ENCODE data around the gene LRFN2. TPM values are rescaled to one million over a fixed set of nuclear protein-coding genes. Genes with fewer than 3 reads are reported as not detected.

The LRFN2 gene
- total RNA-seq, 3 donors from 2014 or later = 0.14 to 0.29 (median 0.16) TPM

DNA sequence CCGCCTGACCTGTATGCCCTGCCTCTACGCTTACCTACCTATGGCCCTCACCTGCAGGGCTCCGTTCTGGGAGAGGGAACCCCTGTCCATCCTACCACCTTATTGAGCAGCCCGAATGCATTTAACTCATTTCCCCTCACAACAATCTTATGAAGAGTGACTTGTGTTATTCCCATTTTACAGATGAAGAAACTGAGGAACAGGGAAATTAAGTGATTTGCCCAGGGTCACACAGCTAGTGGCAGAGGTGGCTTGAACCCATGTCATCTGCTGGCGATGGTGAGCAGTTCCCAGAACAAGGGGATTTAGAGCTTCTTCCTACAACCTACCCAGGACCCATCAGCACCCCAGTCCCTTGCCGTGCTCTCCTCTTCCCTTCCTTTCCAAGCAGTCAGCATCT lies 42.3 kb upstream of the LRFN2 start:
- DNase-seq (no peak), ATAC-seq (no peak)
- Histone ChIP-seq H3K36me3 (ENCODE audit: low read depth) (no peaks in the 10 kb centered on the region), H3K4me1 (ENCODE audit: low read depth) (no peaks in the 10 kb centered on the region), H3K4me3 (no peak overlapping the region), H3K9me3 (no peaks in the 10 kb centered on the region)
- no peak for TF ChIP-seq CTCF (IDR thresholded peaks at IDR 0.05)
- intact Hi-C loops (cut with DNase I, micrococcal nuclease) = no loop called here

DNA sequence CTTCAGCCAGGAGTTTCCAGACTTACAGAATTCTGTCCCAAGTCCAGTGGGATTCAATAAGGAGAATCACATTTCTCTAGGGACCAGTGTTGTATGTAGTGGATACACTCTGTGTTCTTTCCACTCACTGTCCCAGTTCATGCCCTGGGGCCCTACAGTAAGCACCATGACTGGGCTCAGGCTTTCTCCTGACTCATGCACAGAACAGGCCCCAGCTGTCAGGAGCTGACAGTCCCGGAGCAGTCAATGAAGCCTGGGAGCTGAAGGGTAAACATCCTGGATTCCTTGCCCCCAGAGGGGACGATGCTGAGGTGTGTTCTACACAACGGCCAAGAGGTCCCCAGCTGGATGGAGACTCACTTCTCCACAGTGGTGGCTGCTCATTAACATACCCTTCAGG lies 40.2 kb upstream of the LRFN2 start:
- H3K4me1 ChIP-seq (ENCODE audit: low read depth) = no peaks in the 10 kb centered on the region
- peak; percentile 19 for ATAC-seq
- no peak for TF ChIP-seq CTCF (IDR thresholded peaks at IDR 0.05)

GRCh38 chr6:40626886-40627285 lies 39.7 kb upstream of the LRFN2 start:
- intact Hi-C loops (cut with DNase I, micrococcal nuclease) = no loop called here
- no peaks in the 10 kb centered on the region for H3K36me3 ChIP-seq (ENCODE audit: low read depth)
- no peaks in the 10 kb centered on the region for H3K4me1 ChIP-seq (ENCODE audit: low read depth)
- TF ChIP-seq CTCF (IDR thresholded peaks at IDR 0.05) = no peak
- no peaks in the 10 kb centered on the region for H3K9me3 ChIP-seq
- DNase-seq (no peak), ATAC-seq (no peak)
- no peak overlapping the region for H3K4me3 ChIP-seq

More for the DNA sequence above, 40.2 kb upstream of the LRFN2 start:
- H3K9me3 ChIP-seq = no peaks in the 10 kb centered on the region
- DNase-seq = no peak
- no peaks in the 10 kb centered on the region for H3K36me3 ChIP-seq (ENCODE audit: low read depth)
- H3K4me3 ChIP-seq = no peak overlapping the region
- intact Hi-C loops (cut with DNase I, micrococcal nuclease) = no loop called here

- TF ChIP-seq CTCF (IDR thresholded peaks at IDR 0.05) = no peak
- intact Hi-C loops (cut with DNase I, micrococcal nuclease) = no loop called here
- H3K36me3 ChIP-seq (ENCODE audit: low read depth) = no peaks in the 10 kb centered on the region
- no peak for DNase-seq
- H3K9me3 ChIP-seq = no peaks in the 10 kb centered on the region
- H3K4me1 ChIP-seq (ENCODE audit: low read depth) = no peaks in the 10 kb centered on the region
- H3K4me3 ChIP-seq = no peak overlapping the region
- ATAC-seq = no peak
Measured at GRCh38 chr6:40623932-40624331, 36.8 kb upstream of the LRFN2 start.

DNA sequence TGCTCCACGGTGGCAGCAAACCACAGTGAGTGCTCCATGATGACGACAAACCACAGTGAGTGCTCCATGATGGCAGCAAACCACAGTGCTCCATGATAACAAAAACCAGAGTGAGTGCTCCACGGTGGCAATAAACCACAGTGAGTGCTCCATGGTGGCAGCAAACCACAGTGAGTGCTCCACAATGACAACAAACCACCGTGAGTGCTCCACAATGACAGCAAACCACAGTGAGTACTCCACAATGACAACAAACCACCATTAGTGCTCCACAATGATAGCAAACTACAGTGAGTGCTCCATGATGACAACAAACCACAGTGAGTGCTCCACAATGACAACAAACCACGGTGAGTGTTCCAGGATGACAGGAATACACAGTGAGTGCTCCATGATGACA lies 36.0 kb upstream of the LRFN2 start:
- H3K9me3 ChIP-seq = no peaks in the 10 kb centered on the region
- H3K36me3 ChIP-seq (ENCODE audit: low read depth) = no peaks in the 10 kb centered on the region
- intact Hi-C loops (cut with DNase I, micrococcal nuclease) = no loop called here
- H3K4me1 ChIP-seq (ENCODE audit: low read depth) = no peaks in the 10 kb centered on the region
- no peak for TF ChIP-seq CTCF (IDR thresholded peaks at IDR 0.05)
- ATAC-seq (no peak), DNase-seq (no peak)
- H3K4me3 ChIP-seq = no peak overlapping the region

- H3K9me3 ChIP-seq = no peaks in the 10 kb centered on the region
- intact Hi-C loops (cut with DNase I, micrococcal nuclease) = no loop called here
- H3K36me3 ChIP-seq (ENCODE audit: low read depth) = no peaks in the 10 kb centered on the region
- H3K4me1 ChIP-seq (ENCODE audit: low read depth) = no peaks in the 10 kb centered on the region
- no peak overlapping the region for H3K4me3 ChIP-seq
- TF ChIP-seq CTCF (IDR thresholded peaks at IDR 0.05) = no peak
- ATAC-seq = no peak
- no peak for DNase-seq
Measured at GRCh38 chr6:40620574-40621240, 33.5 kb upstream of the LRFN2 start.
